H9 (cell line): ENCODE results near the gene DGUOK. TPM values are rescaled to one million over a fixed set of nuclear protein-coding genes. Genes with fewer than 3 reads are reported as not detected.
A peak's percentile ranks its signal among the peaks of the same experiment; 100 is the strongest.

ENCODE experiments used
- DNase-seq: peaks from one replicate; pipeline ENCODE4 v3.0.0-alpha.2; 2017
- H2AFZ ChIP-seq: one replicate; pipeline ENCODE4 v1.6.1; 2013; ENCODE audit warnings: mild to moderate bottlenecking, low read length, control low read depth, moderate library complexity
- H2AK5ac ChIP-seq: 2 replicates; pipeline ENCODE4 v1.6.1; 2013; ENCODE audit warnings: low read length, control low read depth, mixed read lengths; ENCODE audit not compliant: insufficient read length
- H2BK120ac ChIP-seq: one replicate; pipeline ENCODE4 v1.6.1; 2013; ENCODE audit warnings: low read depth, mild to moderate bottlenecking, low read length, control low read depth, inconsistent platforms; ENCODE audit not compliant: poor library complexity, severe bottlenecking
- H2BK12ac ChIP-seq: 2 replicates; pipeline ENCODE4 v1.6.1; 2013; ENCODE audit warnings: low read length, control low read depth, mixed read lengths, low read depth; ENCODE audit not compliant: insufficient read length
- H2BK15ac ChIP-seq: 2 replicates; pipeline ENCODE4 v1.6.1; 2013; ENCODE audit warnings: low read depth, low read length, control low read depth
- H2BK20ac ChIP-seq: one replicate; pipeline ENCODE4 v1.6.1; 2013; ENCODE audit warnings: low read depth, mild to moderate bottlenecking, low read length, control low read depth, inconsistent platforms; ENCODE audit not compliant: poor library complexity, severe bottlenecking
- H2BK5ac ChIP-seq: 2 replicates; pipeline ENCODE4 v1.6.1; 2013; ENCODE audit warnings: low read length, control low read depth, mixed read lengths; ENCODE audit not compliant: insufficient read length
- H3K14ac ChIP-seq: 2 replicates; pipeline ENCODE4 v1.6.1; 2013; ENCODE audit warnings: low read length, control low read depth; ENCODE audit not compliant: insufficient read depth
- H3K18ac ChIP-seq: 2 replicates; pipeline ENCODE4 v1.6.1; 2013; ENCODE audit warnings: low read depth, mild to moderate bottlenecking, mixed read lengths, low read length, control low read depth; ENCODE audit not compliant: insufficient read length
- H3K23ac ChIP-seq: 2 replicates; pipeline ENCODE4 v1.6.1; 2013; ENCODE audit warnings: low read length, control low read depth, mixed read lengths, low read depth; ENCODE audit not compliant: insufficient read length
- H3K23me2 ChIP-seq: 2 replicates; pipeline ENCODE4 v1.6.1; 2013; ENCODE audit warnings: low read depth, mild to moderate bottlenecking, mixed read lengths, low read length, control low read depth; ENCODE audit not compliant: insufficient read length, poor library complexity, severe bottlenecking
- H3K27ac ChIP-seq: 2 replicates; pipeline ENCODE4 v1.5.1; 2013; ENCODE audit warnings: low read length, control low read depth, mixed read lengths, low read depth; ENCODE audit not compliant: insufficient read length
- H3K27me3 ChIP-seq: 2 replicates; pipeline ENCODE4 v1.6.1; 2013; ENCODE audit warnings: low read length, control low read depth, inconsistent platforms; ENCODE audit not compliant: insufficient read depth
- H3K4ac ChIP-seq: 2 replicates; pipeline ENCODE4 v1.6.1; 2013; ENCODE audit warnings: low read depth, mild to moderate bottlenecking, control low read depth, inconsistent platforms, low read length, moderate library complexity
- H3K4me1 ChIP-seq: 2 replicates; pipeline ENCODE4 v1.6.1; 2013; ENCODE audit warnings: low read length, control low read depth, inconsistent platforms; ENCODE audit not compliant: insufficient read depth
- H3K4me2 ChIP-seq: 2 replicates; pipeline ENCODE4 v1.6.1; 2013; ENCODE audit warnings: low read length, control low read depth, mixed read lengths; ENCODE audit not compliant: insufficient read length, insufficient read depth
- H3K56ac ChIP-seq: 2 replicates; pipeline ENCODE4 v1.6.1; 2013; ENCODE audit warnings: low read depth, mild to moderate bottlenecking, mixed read lengths, low read length, control low read depth; ENCODE audit not compliant: insufficient read length
- H3K79me1 ChIP-seq: 2 replicates; pipeline ENCODE4 v1.6.1; 2013; ENCODE audit warnings: low read depth, mild to moderate bottlenecking, moderate library complexity, low read length, control low read depth, inconsistent platforms; ENCODE audit not compliant: insufficient read depth, poor library complexity, severe bottlenecking
- H3K79me2 ChIP-seq: 2 replicates; pipeline ENCODE4 v1.6.1; 2013; ENCODE audit warnings: low read length, control low read depth, inconsistent platforms; ENCODE audit not compliant: insufficient read depth
- H3K9ac ChIP-seq: 2 replicates; pipeline ENCODE4 v1.6.1; 2013; ENCODE audit warnings: low read length, control low read depth, mixed read lengths; ENCODE audit not compliant: insufficient read length; ENCODE audit errors: extremely low read depth
- H3K9me3 ChIP-seq: one replicate; pipeline ENCODE4 v1.6.1; 2013; ENCODE audit warnings: low read depth, low read length, inconsistent platforms; ENCODE audit not compliant: control insufficient read depth
- H3T11ph ChIP-seq: one replicate; pipeline ENCODE4 v1.6.1; 2013; ENCODE audit warnings: mild to moderate bottlenecking, low read length, control low read depth, inconsistent platforms
- H4K20me1 ChIP-seq: one replicate; pipeline ENCODE4 v1.6.1; 2013; ENCODE audit not compliant: control insufficient read depth, insufficient read length, insufficient read depth
- H4K5ac ChIP-seq: 2 replicates; pipeline ENCODE4 v1.6.1; 2013; ENCODE audit warnings: low read depth, mild to moderate bottlenecking, mixed read lengths, low read length, control low read depth; ENCODE audit not compliant: insufficient read length
- H4K8ac ChIP-seq: replicated peaks from 2 replicates; pipeline ENCODE4 v1.6.1; 2013; ENCODE audit warnings: low read length, control low read depth, mixed read lengths, low read depth; ENCODE audit not compliant: insufficient read length
- H4K91ac ChIP-seq: 2 replicates; pipeline ENCODE4 v1.6.1; 2013; ENCODE audit warnings: low read depth, mild to moderate bottlenecking, moderate library complexity, mixed read lengths, low read length, control low read depth; ENCODE audit not compliant: insufficient read length
- H3K27ac Mint-ChIP-seq, 3 experiments: 2 replicates in 2 of 3; 3 replicates in 1 of 3; pipeline ENCODE4 v1.8.0; 2020 to 2021; ENCODE audit warnings: mixed read lengths in 3 of 3, mild to moderate bottlenecking in 1 of 3, moderate library complexity in 1 of 3
- H3K27me3 Mint-ChIP-seq: 2 replicates; pipeline ENCODE4 v1.8.0; 2021; ENCODE audit warnings: low read depth, mild to moderate bottlenecking, moderate library complexity, mixed read lengths
- H3K36me3 Mint-ChIP-seq, 3 experiments: 2 replicates in 2 of 3; 3 replicates in 1 of 3; pipeline ENCODE4 v1.8.0; 2020 to 2021; ENCODE audit warnings: low read depth in 3 of 3, mixed read lengths in 3 of 3; ENCODE audit not compliant: insufficient read depth in 1 of 3
- H3K4me1 Mint-ChIP-seq, 2 experiments: 2 replicates each; pipeline ENCODE4 v1.8.0; 2020; ENCODE audit warnings: mixed read lengths in 2 of 2
- H3K4me3 Mint-ChIP-seq, 2 experiments: 2 replicates in 1 of 2; 3 replicates in 1 of 2; pipeline ENCODE4 v1.8.0; 2020 to 2021; ENCODE audit warnings: mild to moderate bottlenecking in 2 of 2, mixed read lengths in 2 of 2, moderate library complexity in 1 of 2
- H3K9me3 Mint-ChIP-seq, 2 experiments: 2 replicates in 1 of 2; 3 replicates in 1 of 2; pipeline ENCODE4 v1.8.0; 2020; ENCODE audit warnings: mild to moderate bottlenecking in 2 of 2, mixed read lengths in 2 of 2, moderate library complexity in 1 of 2
- CTCF ChIP-seq: fragments of 200-600 bp; sonication (generic); conservative IDR thresholded peaks from 3 replicates; pipeline ENCODE4 v1.8.0; 2021; ENCODE audit warnings: antibody characterized with exemption, mild to moderate bottlenecking
- whole genome bisulfite sequencing: extraction: QIAGEN DNeasy Blood & Tissue Kit; methylation state at CpG from one replicate; pipeline ENCODE4 v1.1.7; 2013; ENCODE audit warnings: missing lambda C conversion rate, low lambda C conversion rate, mixed read lengths; ENCODE audit not compliant: insufficient read length; ENCODE audit errors: extremely low coverage; 5-methylcytosine and 5-hydroxymethylcytosine counted together
- total RNA-seq: library from RNA; stranded (reverse); gene quantifications from 2 replicates; pipeline ENCODE4 v1.2.1, GENCODE V29; 2021

DGUOK gene
- total RNA-seq, 1 experiment from 2014 or later = 98.5 TPM

- no peak for TF ChIP-seq CTCF
- Histone ChIP-seq H2BK5ac (no peak overlapping the region), H3K4ac (no peak overlapping the region), H4K5ac (no peak overlapping the region), H3K23ac (no peak overlapping the region), H3K4me1 (peaks cover 4% of the 10 kb centered on the region; the same call in 1 of the 2 replicates), H3T11ph (no peak overlapping the region), H3K14ac (no peak overlapping the region), H4K20me1 (no peaks in the 10 kb centered on the region), H2BK15ac (no peak overlapping the region), H2BK12ac (no peak overlapping the region), H3K79me2 (peaks cover 2% of the 10 kb centered on the region; the same call in 1 of the 2 replicates), H3K79me1 (no peaks in the 10 kb centered on the region), H3K27me3 (no peaks in the 10 kb centered on the region; the same call in 1 of the 2 replicates), H3K9ac (no peak overlapping the region), H3K9me3 (no peaks in the 10 kb centered on the region), H2BK20ac (no peak overlapping the region), H4K91ac (no peak overlapping the region), H4K8ac (no peak overlapping the region), H2AK5ac (no peak overlapping the region), H3K18ac (no peak overlapping the region), H3K23me2 (no peaks in the 10 kb centered on the region), H2AFZ (no peak overlapping the region), H3K4me2 (peak overlapping the region; percentile 42), H3K27ac (no peak overlapping the region), H3K56ac (no peak overlapping the region), H2BK120ac (no peak overlapping the region)
- Mint-ChIP-seq H3K27ac (peak overlapping the region in 1 of 3 experiments; percentile 89; a peak in 1 of 7 replicates), H3K4me1 (peaks cover 74 to 80% of the 10 kb centered on the region in 2 experiments), H3K4me3 (peak overlapping the region; percentile 56 to 79), H3K9me3 (no peaks in the 10 kb centered on the region; a peak in 1 of 5 replicates), H3K27me3 (peaks cover 18% of the 10 kb centered on the region), H3K36me3 (peaks cover 0 to 7% (median 5%) of the 10 kb centered on the region in 3 experiments; a peak in 5 of 7 replicates)
- no CpG with 5 or more reads among the region's 24 CpGs for WGBS
- peak; percentile 45 for DNase-seq
Measured at GRCh38 chr2:74001781-74002504, 75.3 kb downstream of the DGUOK start.
